SU-DHL-6 (cell line): ENCODE measurements around the gene RYR2.

Experiments
- CTCF ChIP-seq: fragments of 200-600 bp; sonication (generic); IDR thresholded peaks from one replicate; pipeline ENCODE4 v1.5.1; 2017; ENCODE audit warnings: antibody characterized with exemption, mild to moderate bottlenecking, low read length, moderate library complexity; ENCODE audit not compliant: insufficient read depth, poor library complexity, severe bottlenecking
- EZH2phosphoT487 ChIP-seq: fragments of 200-600 bp; sonication (generic), shearing (Covaris generic); conservative IDR thresholded peaks from 2 replicates; pipeline ENCODE4 v1.6.1; 2018; ENCODE audit warnings: mild to moderate bottlenecking, antibody characterized with exemption, low read length, moderate library complexity, mixed read lengths

- no peak for TF ChIP-seq CTCF
- TF ChIP-seq EZH2phosphoT487, result no peak
Measured at GRCh38 chr1:237048803-237049202, 6.8 kb downstream of the RYR2 start.
